GM21825 (cell line): Measurements from ENCODE around the gene AZI2.
A peak's percentile ranks its signal among the peaks of the same experiment; 100 is the strongest.

ENCODE experiments used
- ATAC-seq: cut with Tn5 transposase; IDR thresholded peaks from one replicate; pipeline ENCODE4 v1.9.1; 2021; ENCODE audit warnings: mild to moderate bottlenecking, moderate library complexity; ENCODE audit not compliant: unreplicated experiment

The AZI2 gene

GRCh38 chr3:28348629-28349468 is at the start of gene AZI2, which contains the start of gene ZCWPW2:
AZI2 (minus strand) TSS chr3:28348824; CDS start chr3:28340617, 8,207 bp downstream.
ZCWPW2 (plus strand) TSS chr3:28348721; CDS start chr3:28413069, 64,348 bp downstream.
- ATAC-seq, result peak; percentile 93

- ATAC-seq, result no peak
Measured at GRCh38 chr3:28388978-28389377, 40.4 kb upstream of the AZI2 start.

GRCh38 chr3:28386049-28386448 is 37.4 kb upstream of the AZI2 start:
- ATAC-seq, result no peak

- ATAC-seq, result no peak
Measured at GRCh38 chr3:28376424-28376823, 27.8 kb upstream of the AZI2 start.

GRCh38 chr3:28349469-28350000 is 911 bp upstream of the AZI2 start:
- ATAC-seq, result no peak

GRCh38 chr3:28348265-28348628 is 377 bp downstream of the AZI2 start:
- no peak for ATAC-seq

GRCh38 chr3:28347374-28348264 is 1.0 kb downstream of the AZI2 start:
- no peak for ATAC-seq

- ATAC-seq, result no peak
Measured at GRCh38 chr3:28345690-28346089, 2.9 kb downstream of the AZI2 start.

- ATAC-seq, result no peak
Measured at GRCh38 chr3:28343144-28343543, 5.5 kb downstream of the AZI2 start.

- ATAC-seq, result no peak
Measured at GRCh38 chr3:28337230-28337629, 11.4 kb downstream of the AZI2 start.

- ATAC-seq, result no peak
Measured at GRCh38 chr3:28335246-28335645, 13.4 kb downstream of the AZI2 start.

- ATAC-seq, result no peak
Measured at GRCh38 chr3:28334552-28334951, 14.1 kb downstream of the AZI2 start.

- peak; percentile 44 for ATAC-seq
Measured at GRCh38 chr3:28328188-28329151, 20.2 kb downstream of the AZI2 start.

- ATAC-seq, result peak; percentile 71
Measured at GRCh38 chr3:28326458-28326926, 22.1 kb downstream of the AZI2 start.

- no peak for ATAC-seq
Measured at GRCh38 chr3:28322464-28322863, 26.2 kb downstream of the AZI2 start.

GRCh38 chr3:28320981-28321380 is 27.6 kb downstream of the AZI2 start:
- ATAC-seq, result no peak

- peak; percentile 81 for ATAC-seq
Measured at GRCh38 chr3:28317438-28318022, 31.1 kb downstream of the AZI2 start.

- no peak for ATAC-seq
Measured at GRCh38 chr3:28316226-28316625, 32.4 kb downstream of the AZI2 start.

- ATAC-seq, result no peak
Measured at GRCh38 chr3:28315711-28316110, 32.9 kb downstream of the AZI2 start.

GRCh38 chr3:28308196-28308595 is 40.4 kb downstream of the AZI2 start:
- ATAC-seq, result no peak
